ENCODE results near the gene SNX12.

Gene SNX12

DNA sequence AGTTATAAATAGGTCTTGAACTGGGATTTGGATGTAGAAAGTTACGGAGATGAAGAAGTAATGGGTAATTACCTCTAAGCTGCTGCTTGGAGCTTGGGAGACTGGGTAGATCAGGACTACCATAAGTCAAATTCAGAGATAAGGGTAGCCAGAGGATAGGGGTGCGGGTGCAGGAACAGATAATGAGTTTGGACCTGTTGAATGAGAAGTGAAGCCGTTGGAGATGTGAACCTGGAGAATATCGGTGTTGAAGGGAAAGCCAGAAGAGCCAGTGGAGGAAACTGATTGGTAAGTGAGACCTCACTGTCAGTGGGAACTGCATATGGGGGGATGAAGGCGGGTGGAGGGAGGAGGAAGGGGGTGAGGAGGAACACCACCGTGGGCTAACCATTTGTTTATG is 26.9 kb upstream of the SNX12 start (continued):
- TF ChIP-seq, protein P1, sequence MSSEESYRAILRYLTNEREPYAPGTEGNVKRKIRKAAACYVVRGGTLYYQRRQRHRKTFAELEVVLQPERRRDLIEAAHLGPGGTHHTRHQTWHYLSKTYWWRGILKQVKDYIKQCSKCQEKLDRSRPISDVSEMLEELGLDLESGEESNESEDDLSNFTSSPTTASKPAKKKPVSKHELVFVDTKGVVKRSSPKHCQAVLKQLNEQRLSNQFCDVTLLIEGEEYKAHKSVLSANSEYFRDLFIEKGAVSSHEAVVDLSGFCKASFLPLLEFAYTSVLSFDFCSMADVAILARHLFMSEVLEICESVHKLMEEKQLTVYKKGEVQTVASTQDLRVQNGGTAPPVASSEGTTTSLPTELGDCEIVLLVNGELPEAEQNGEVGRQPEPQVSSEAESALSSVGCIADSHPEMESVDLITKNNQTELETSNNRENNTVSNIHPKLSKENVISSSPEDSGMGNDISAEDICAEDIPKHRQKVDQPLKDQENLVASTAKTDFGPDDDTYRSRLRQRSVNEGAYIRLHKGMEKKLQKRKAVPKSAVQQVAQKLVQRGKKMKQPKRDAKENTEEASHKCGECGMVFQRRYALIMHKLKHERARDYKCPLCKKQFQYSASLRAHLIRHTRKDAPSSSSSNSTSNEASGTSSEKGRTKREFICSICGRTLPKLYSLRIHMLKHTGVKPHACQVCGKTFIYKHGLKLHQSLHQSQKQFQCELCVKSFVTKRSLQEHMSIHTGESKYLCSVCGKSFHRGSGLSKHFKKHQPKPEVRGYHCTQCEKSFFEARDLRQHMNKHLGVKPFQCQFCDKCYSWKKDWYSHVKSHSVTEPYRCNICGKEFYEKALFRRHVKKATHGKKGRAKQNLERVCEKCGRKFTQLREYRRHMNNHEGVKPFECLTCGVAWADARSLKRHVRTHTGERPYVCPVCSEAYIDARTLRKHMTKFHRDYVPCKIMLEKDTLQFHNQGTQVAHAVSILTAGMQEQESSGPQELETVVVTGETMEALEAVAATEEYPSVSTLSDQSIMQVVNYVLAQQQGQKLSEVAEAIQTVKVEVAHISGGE (tag by site-specific recombination; conservative IDR thresholded peaks at IDR 0.05; ENCODE audit: low read depth), result no peak
- TF ChIP-seq SCRT2 (tag by site-specific recombination; IDR thresholded peaks at IDR 0.05) (peak; percentile 85), ZNF341 (tag by site-specific recombination; IDR thresholded peaks at IDR 0.05; ENCODE audit: low read depth) (peak; percentile 56), ZNF280C (tag by site-specific recombination; IDR thresholded peaks at IDR 0.05) (no peak), ZNF621 (tag by site-specific recombination; IDR thresholded peaks at IDR 0.05) (no peak), ZNF692 (tag by site-specific recombination; IDR thresholded peaks at IDR 0.05) (no peak), ZNF426 (tag by site-specific recombination; IDR thresholded peaks at IDR 0.05) (no peak), ZNF394 (tag by site-specific recombination; IDR thresholded peaks at IDR 0.05; ENCODE audit: borderline replicate concordance) (no peak), ZNF18 (tag by site-specific recombination; IDR thresholded peaks at IDR 0.05) (peak; percentile 48; the same call in 1 of the 2 replicates), ZNF202 (tag by site-specific recombination; IDR thresholded peaks at IDR 0.05; ENCODE audit: borderline replicate concordance) (no peak), ZNF223 (tag by site-specific recombination; IDR thresholded peaks at IDR 0.05) (no peak), PRDM1 (tag by site-specific recombination; IDR thresholded peaks at IDR 0.05) (no peak), KLF8 (tag by site-specific recombination; IDR thresholded peaks at IDR 0.05) (no peak), BCL6B (tag by site-specific recombination; IDR thresholded peaks at IDR 0.05) (no peak), ZFP69B (tag by site-specific recombination; IDR thresholded peaks at IDR 0.05) (no peak), ZNF561 (tag by site-specific recombination; IDR thresholded peaks at IDR 0.05; ENCODE audit: borderline replicate concordance) (no peak), ZNF76 (tag by site-specific recombination; IDR thresholded peaks at IDR 0.05; ENCODE audit: borderline replicate concordance, low read depth) (no peak)

- H3K4me1 ChIP-seq (ENCODE audit: control insufficient read depth, insufficient read depth, low read length), result peaks cover under 1% of the 10 kb centered on the region; the same call in 1 of the 2 replicates
- no peaks in the 10 kb centered on the region; a peak in 1 of 3 replicates for H3K36me3 ChIP-seq (ENCODE audit: control insufficient read depth in 2 of 2, insufficient read depth in 1 of 2, low read length in 2 of 2)
- TF ChIP-seq KLF1 (tag by site-specific recombination; IDR thresholded peaks at IDR 0.05), result peak; percentile 58
- TF ChIP-seq KLF8 (tag by site-specific recombination; IDR thresholded peaks at IDR 0.05), result no peak
- H3K9me3 ChIP-seq (ENCODE audit: control insufficient read depth, insufficient read depth, low read depth, low read length), result no peaks in the 10 kb centered on the region
- ChIA-PET CTCF (no interaction called here), POLR2A (no interaction called here)
- H3K27ac ChIP-seq (ENCODE audit: extremely low read depth, low read depth, low read length), result no peak overlapping the region
- no peak overlapping the region for H3K4me3 ChIP-seq (ENCODE audit: low read depth, low read length)
These were observed 23.1 kb upstream of the SNX12 start for GRCh38 chrX:71091263-71091662.

All from HEK293 (cell line).